Inflammatory macrophage (primary cell): ENCODE data around the gene AZI2.

ENCODE experiments used
- DNase-seq, 2 donors: peaks; one replicate each; pipeline ENCODE4 v3.0.0-alpha.2; 2020 to 2022
- total RNA-seq, 18 experiments: gene quantifications; one replicate each; lab custom pipeline; 2026; ENCODE audit warnings: mixed read lengths in 6 of 18, inconsistent platforms in 2 of 18; lab: John Stamatoyannopoulos, UW

The AZI2 gene
- 38.8 to 124 (median 70.0) reads per million in 18 experiments for total RNA-seq

- DNase-seq = peak; percentile 95 to 97
Observed at GRCh38 chr3:28348629-28349468, at the start of gene AZI2, which contains the start of gene ZCWPW2. Gene AZI2 (minus strand): TSS chr3:28348824. CDS start chr3:28340617, 8,207 bp downstream. Gene ZCWPW2 (plus strand): TSS chr3:28348721. CDS start chr3:28413069, 64,348 bp downstream.

- DNase-seq = no peak
Observed at GRCh38 chr3:28388978-28389377, 40.4 kb upstream of the AZI2 start.

- no peak for DNase-seq
Observed at GRCh38 chr3:28386049-28386448, 37.4 kb upstream of the AZI2 start.

- peak; percentile 88 to 96 for DNase-seq
Observed at GRCh38 chr3:28376424-28376823, 27.8 kb upstream of the AZI2 start.

- peak; percentile 13 to 25 for DNase-seq
Observed at GRCh38 chr3:28349469-28350000, 911 bp upstream of the AZI2 start.

GRCh38 chr3:28348265-28348628, 377 bp downstream of the AZI2 start:
- DNase-seq = peak in 1 of 2 donors; percentile 97

GRCh38 chr3:28347374-28348264, 1.0 kb downstream of the AZI2 start:
- DNase-seq = peak; percentile 78 to 98

GRCh38 chr3:28345690-28346089, 2.9 kb downstream of the AZI2 start:
- DNase-seq = no peak

- DNase-seq = no peak
Observed at GRCh38 chr3:28343144-28343543, 5.5 kb downstream of the AZI2 start.

GRCh38 chr3:28337230-28337629, 11.4 kb downstream of the AZI2 start:
- DNase-seq = no peak

- no peak for DNase-seq
Observed at GRCh38 chr3:28335246-28335645, 13.4 kb downstream of the AZI2 start.

GRCh38 chr3:28334552-28334951, 14.1 kb downstream of the AZI2 start:
- no peak for DNase-seq

GRCh38 chr3:28328188-28329151, 20.2 kb downstream of the AZI2 start:
- DNase-seq = peak in 1 of 2 donors; percentile 55

GRCh38 chr3:28326458-28326926, 22.1 kb downstream of the AZI2 start:
- no peak for DNase-seq

- DNase-seq = no peak
Observed at GRCh38 chr3:28322464-28322863, 26.2 kb downstream of the AZI2 start.

- no peak for DNase-seq
Observed at GRCh38 chr3:28320981-28321380, 27.6 kb downstream of the AZI2 start.

- peak in 1 of 2 donors; percentile 18 for DNase-seq
Observed at GRCh38 chr3:28317438-28318022, 31.1 kb downstream of the AZI2 start.

- DNase-seq = no peak
Observed at GRCh38 chr3:28316226-28316625, 32.4 kb downstream of the AZI2 start.

- no peak for DNase-seq
Observed at GRCh38 chr3:28315711-28316110, 32.9 kb downstream of the AZI2 start.

GRCh38 chr3:28308196-28308595, 40.4 kb downstream of the AZI2 start:
- DNase-seq = peak in 1 of 2 donors; percentile 84

GRCh38 chr3:28301688-28302087, 46.9 kb downstream of the AZI2 start:
- no peak for DNase-seq
